K562 (cell line): ENCODE results near the gene YEATS2.

Experiments
- ARID3A ChIP-seq: IDR thresholded peaks from 2 replicates; pipeline ENCODE4 v1.6.1; 2012; ENCODE audit warnings: low read depth, low read length, improper control_type of control experiment, borderline replicate concordance
- CBFB ChIP-seq: sonication (generic); formaldehyde crosslinking; IDR thresholded peaks from 2 replicates; pipeline ENCODE4 v1.4.0; 2020; ENCODE audit warnings: mild to moderate bottlenecking, missing genetic modification reagents
- CTCF ChIP-seq, 3 experiments: IDR thresholded peaks in 2 of 3; conservative IDR thresholded peaks in 1 of 3; 2 replicates each; pipeline ENCODE4 v1.5.1; 2011 to 2012; ENCODE audit warnings: low read length in 3 of 3, mild to moderate bottlenecking in 3 of 3, control low read depth in 2 of 3, improper control_type of control experiment in 1 of 3, inconsistent platforms in 1 of 3, low read depth in 1 of 3, mixed read lengths in 1 of 3, moderate library complexity in 1 of 3; ENCODE audit not compliant: insufficient read depth in 2 of 3
- DPF2 ChIP-seq: fragments of 450-650 bp; IDR thresholded peaks from 2 replicates; pipeline ENCODE4 v1.6.1; 2016
- FOXM1 ChIP-seq, 2 experiments: fragments of 450-650 bp in 1 of 2; sonication (generic) in 1 of 2; formaldehyde crosslinking in 1 of 2; IDR thresholded peaks; 2 replicates each; pipeline versions ENCODE4 v1.6.1 to v1.9.0; 2017 to 2022; ENCODE audit warnings: low read depth in 2 of 2, mild to moderate bottlenecking in 2 of 2, missing genetic modification reagents in 1 of 2, moderate library complexity in 1 of 2
- MEIS2 ChIP-seq: fragments of 450-650 bp; IDR thresholded peaks from 2 replicates; pipeline ENCODE4 v1.6.1; 2014; ENCODE audit warnings: mild to moderate bottlenecking; ENCODE audit not compliant: partially characterized antibody
- MTA2 ChIP-seq: fragments of 450-650 bp; IDR thresholded peaks from 2 replicates; pipeline ENCODE4 v1.6.1; 2016; ENCODE audit warnings: low read depth
- NR2F6 ChIP-seq: fragments of 450-650 bp; formaldehyde crosslinking; IDR thresholded peaks from 2 replicates; pipeline ENCODE4 v1.4.0; 2020; ENCODE audit warnings: mild to moderate bottlenecking
- POLR2H ChIP-seq: IDR thresholded peaks from 2 replicates; pipeline ENCODE4 v1.6.1; 2016; ENCODE audit warnings: missing genetic modification characterization, low read depth, mild to moderate bottlenecking, control low read depth, missing compliant biosample characterization, moderate library complexity
- RAD21 ChIP-seq, 2 experiments: fragments of 250-450 bp in 1 of 2; fragments of 450-650 bp in 1 of 2; sonication (Bioruptor Pico) in 1 of 2; formaldehyde crosslinking in 1 of 2; IDR thresholded peaks in 1 of 2; conservative IDR thresholded peaks in 1 of 2; 2 replicates each; pipeline versions ENCODE4 v1.4.0 to v1.8.0; 2020 to 2022; ENCODE audit warnings: mild to moderate bottlenecking in 2 of 2, moderate library complexity in 1 of 2
- ZKSCAN1 ChIP-seq: fragments of 150-350 bp; IDR thresholded peaks from 2 replicates; pipeline ENCODE4 v1.6.1; 2016; ENCODE audit warnings: low read depth, low read length

DNA sequence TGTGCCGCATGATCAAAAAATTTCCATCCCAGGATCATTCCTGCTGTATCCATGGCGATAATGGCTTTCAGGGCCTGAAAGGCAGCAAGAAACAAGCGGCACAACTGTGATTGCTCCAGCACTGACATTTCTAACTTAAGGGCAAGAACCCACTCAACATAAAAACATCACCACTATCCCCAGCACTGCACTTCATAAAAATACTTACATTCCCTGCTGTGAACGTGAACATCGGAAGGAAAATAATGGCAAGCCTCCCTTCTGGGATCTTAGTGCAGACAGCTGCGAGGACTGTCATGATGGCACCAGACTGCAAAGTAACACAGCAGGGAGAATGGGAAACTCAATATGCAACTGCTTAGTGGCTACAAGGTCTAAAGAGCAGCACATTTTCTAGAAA, 135.9 kb downstream of the YEATS2 start:
- TF ChIP-seq ZKSCAN1 (no peak), CBFB (CRISPR knock-in tag) (no peak), MEIS2 (no peak), DPF2 (no peak), RAD21 (CRISPR knock-in tag; conservative IDR thresholded peaks at IDR 0.05 in 1 of 2, IDR thresholded peaks at IDR 0.05 in 1 of 2) (no peak), ARID3A (no peak), NR2F6 (CRISPR knock-in tag) (no peak), FOXM1 (IDR thresholded peaks at IDR 0.05; ENCODE audit: low read depth) (no peak), FOXM1 (CRISPR knock-in tag; IDR thresholded peaks at IDR 0.05; ENCODE audit: low read depth) (no peak), POLR2H (tag) (no peak), MTA2 (no peak), CTCF (IDR thresholded peaks at IDR 0.05 in 2 of 3, conservative IDR thresholded peaks at IDR 0.05 in 1 of 3; ENCODE audit: insufficient read depth in 2 of 3, low read depth in 1 of 3, low read length in 3 of 3) (no peak)
